Activated CD4-positive, alpha-beta T cell treated with anti-CD3 and anti-CD28 coated beads for 36 hours (primary cell): Measurements from ENCODE around the gene EEF2KMT. TPM values are rescaled to one million over a fixed set of nuclear protein-coding genes. Genes with fewer than 3 reads are reported as not detected.
"Not testable (repeated sequence)": the region's sequence is repeated elsewhere in the genome, so short reads cannot be mapped to it uniquely, and the experiment has no call there.

Source experiments
- ATAC-seq: fragments of 200-7000 bp; cut with Tn5 transposase; one replicate; pipeline ENCODE4 v1.10.0; 2021; ENCODE audit warnings: mild to moderate bottlenecking, moderate library complexity
- CTCF ChIA-PET: fragments of 350-600 bp; sonication (Branson Sonifier 250); formaldehyde crosslinking; loops from one replicate; lab custom pipeline; 2021; ENCODE audit warnings: antibody characterized with exemption; lab: Charles Lee
- POLR2A ChIA-PET: fragments of 350-600 bp; sonication (Branson Sonifier 250); formaldehyde crosslinking; loops from one replicate; lab custom pipeline; 2021; ENCODE audit warnings: antibody characterized with exemption, inconsistent platforms; lab: Charles Lee
- DNase-seq: peaks from one replicate; pipeline ENCODE4 v3.0.0-alpha.2; 2020
- H3K27ac Mint-ChIP-seq: one replicate; pipeline ENCODE4 v1.8.0; 2021; ENCODE audit warnings: mixed read lengths
- H3K27me3 Mint-ChIP-seq: one replicate; pipeline ENCODE4 v1.8.0; 2021; ENCODE audit warnings: mixed read lengths
- H3K36me3 Mint-ChIP-seq: one replicate; pipeline ENCODE4 v1.8.0; 2021; ENCODE audit warnings: low read depth, mixed read lengths
- H3K4me1 Mint-ChIP-seq: one replicate; pipeline ENCODE4 v1.8.0; 2021; ENCODE audit warnings: mixed read lengths
- H3K4me3 Mint-ChIP-seq: one replicate; pipeline ENCODE4 v1.8.0; 2021; ENCODE audit warnings: mild to moderate bottlenecking, moderate library complexity, mixed read lengths
- H3K9me3 Mint-ChIP-seq: one replicate; pipeline ENCODE4 v1.8.0; 2021; ENCODE audit warnings: low read depth, mixed read lengths
- intact Hi-C, 2 experiments: fragments of 100-400 bp; cut with DNase I in 1 of 2; cut with micrococcal nuclease in 1 of 2; formaldehyde crosslinking; loops; one replicate each; pipeline versions ENCODE4 v1.14.2 to v1.15.1; 2022 to 2024; cut with DNase I, micrococcal nuclease
- total RNA-seq, 2 experiments: library from RNA; stranded (reverse); gene quantifications; one replicate each; pipeline ENCODE4 v1.2.3, GENCODE V29; 2021

Gene EEF2KMT
- total RNA-seq, 2 experiments from 2014 or later: 12.2 TPM

GRCh38 chr16:5078626-5079025 is 19.0 kb downstream of the EEF2KMT start:
- Mint-ChIP-seq H3K36me3 (peaks cover 19% of the 10 kb centered on the region), H3K9me3 (no peaks in the 10 kb centered on the region), H3K27me3 (no peaks in the 10 kb centered on the region), H3K4me3 (no peak overlapping the region), H3K27ac (no peak overlapping the region), H3K4me1 (no peaks in the 10 kb centered on the region)
- CTCF ChIA-PET: no interaction called here
- POLR2A ChIA-PET: no interaction called here
- intact Hi-C loops: loop anchor here in 1 of 2 experiments (10.0 kb wide), 1 partner anchor 824 kb away; no protein-coding TSS in a partner anchor
- DNase-seq: no peak
- ATAC-seq: no peak

GRCh38 chr16:5077304-5077703 is 20.3 kb downstream of the EEF2KMT start:
- peaks cover 19% of the 10 kb centered on the region for H3K36me3 Mint-ChIP-seq
- ATAC-seq (no peak), DNase-seq (no peak)
- H3K4me1 Mint-ChIP-seq: peaks cover 11% of the 10 kb centered on the region
- ChIA-PET CTCF (no interaction called here), POLR2A (no interaction called here)
- H3K27me3 Mint-ChIP-seq: no peaks in the 10 kb centered on the region
- H3K9me3 Mint-ChIP-seq: no peaks in the 10 kb centered on the region
- intact Hi-C loops: loop anchor here in 1 of 2 experiments (10.0 kb wide), 1 partner anchor 823 kb away; no protein-coding TSS in a partner anchor
- no peak overlapping the region for H3K27ac Mint-ChIP-seq
- no peak overlapping the region for H3K4me3 Mint-ChIP-seq

GRCh38 chr16:5075637-5076036 is 22.0 kb downstream of the EEF2KMT start:
- no peak for DNase-seq
- no peaks in the 10 kb centered on the region for H3K9me3 Mint-ChIP-seq
- H3K4me1 Mint-ChIP-seq: peaks cover 20% of the 10 kb centered on the region
- ChIA-PET POLR2A (no interaction called here), CTCF (interaction anchor here (1.3 kb wide), 1 partner anchor 23 kb away, joined by 3 read pairs; no protein-coding TSS in a partner anchor)
- no peak overlapping the region for H3K27ac Mint-ChIP-seq
- intact Hi-C loops: loop anchor here in 1 of 2 experiments (10.0 kb wide), 1 partner anchor 821 kb away; no protein-coding TSS in a partner anchor
- no peaks in the 10 kb centered on the region for H3K27me3 Mint-ChIP-seq
- H3K4me3 Mint-ChIP-seq: no peak overlapping the region
- ATAC-seq: no peak
- H3K36me3 Mint-ChIP-seq: peaks cover 19% of the 10 kb centered on the region

- H3K4me1 Mint-ChIP-seq: peaks cover 21% of the 10 kb centered on the region
- intact Hi-C loops: loop anchor here in 1 of 2 experiments (10.0 kb wide), 1 partner anchor 819 kb away; no protein-coding TSS in a partner anchor
- H3K27me3 Mint-ChIP-seq, POLR2A ChIA-PET, ATAC-seq, DNase-seq, H3K4me3 Mint-ChIP-seq, H3K9me3 Mint-ChIP-seq, H3K27ac Mint-ChIP-seq: not testable (repeated sequence)
- H3K36me3 Mint-ChIP-seq: peaks cover 16% of the 10 kb centered on the region
- CTCF ChIA-PET: interaction anchor here (1.3 kb wide), 1 partner anchor 18 kb away, joined by 5 read pairs; no protein-coding TSS in a partner anchor
These were observed 23.8 kb downstream of the EEF2KMT start for GRCh38 chr16:5073771-5074170.

GRCh38 chr16:5073279-5073629 is 24.3 kb downstream of the EEF2KMT start:
- no peak for DNase-seq
- H3K4me1 Mint-ChIP-seq: peaks cover 21% of the 10 kb centered on the region
- H3K27ac Mint-ChIP-seq: peak overlapping the region; percentile 90
- H3K36me3 Mint-ChIP-seq: peaks cover 16% of the 10 kb centered on the region
- peak overlapping the region; percentile 90 for H3K4me3 Mint-ChIP-seq
- CTCF ChIA-PET: interaction anchor here (1.2 kb wide), 1 partner anchor 12 kb away, joined by 3 read pairs; no protein-coding TSS in a partner anchor
- no peaks in the 10 kb centered on the region for H3K27me3 Mint-ChIP-seq
- ATAC-seq: no peak
- POLR2A ChIA-PET: no interaction called here
- H3K9me3 Mint-ChIP-seq: no peaks in the 10 kb centered on the region
- intact Hi-C loops: loop anchor here in 1 of 2 experiments (10.0 kb wide), 1 partner anchor 818 kb away; no protein-coding TSS in a partner anchor

- DNase-seq (no peak), ATAC-seq (no peak)
- peaks cover 21% of the 10 kb centered on the region for H3K4me1 Mint-ChIP-seq
- peaks cover 16% of the 10 kb centered on the region for H3K36me3 Mint-ChIP-seq
- peak overlapping the region; percentile 90 for H3K27ac Mint-ChIP-seq
- H3K4me3 Mint-ChIP-seq: peak overlapping the region; percentile 90
- intact Hi-C loops: loop anchor here in 1 of 2 experiments (1.0 to 10.0 kb wide), 2 partner anchors 338 to 818 kb away; partner anchors contain the start of genes ANKS3 and DNAAF8
- ChIA-PET POLR2A (no interaction called here), CTCF (interaction anchor here (1.2 kb wide), 1 partner anchor 12 kb away, joined by 3 read pairs; no protein-coding TSS in a partner anchor)
- no peaks in the 10 kb centered on the region for H3K9me3 Mint-ChIP-seq
- H3K27me3 Mint-ChIP-seq: no peaks in the 10 kb centered on the region
These were observed 25.0 kb downstream of the EEF2KMT start for GRCh38 chr16:5072334-5073278.

GRCh38 chr16:5071681-5072333 is 25.8 kb downstream of the EEF2KMT start, which contains the start of gene ALG1:
TSS of gene ALG1 (plus strand) at chr16:5071843. CDS start at chr16:5071850, 7 bp downstream.
- H3K36me3 Mint-ChIP-seq: peaks cover 16% of the 10 kb centered on the region
- CTCF ChIA-PET: no interaction called here
- H3K9me3 Mint-ChIP-seq: no peaks in the 10 kb centered on the region
- POLR2A ChIA-PET: interaction anchor here (1.2 kb wide), 1 partner anchor 26 kb away, joined by 4 read pairs; no protein-coding TSS in a partner anchor
- peak; percentile 97 for ATAC-seq
- H3K27ac Mint-ChIP-seq: peak within 1 kb of the TSS; percentile 90
- H3K4me1 Mint-ChIP-seq: peaks cover 21% of the 10 kb centered on the region
- intact Hi-C loops: loop anchor here (1.0 to 10.0 kb wide), 6 partner anchors 25 to 817 kb away; partner anchors contain the start of genes NAGPA (in 2 of the 2), ANKS3 (in 1 of the 2), DNAAF8 (in 1 of the 2) and EEF2KMT (in 1 of the 2)
- peak; percentile 94 for DNase-seq
- H3K4me3 Mint-ChIP-seq: peak within 1 kb of the TSS; percentile 90
- H3K27me3 Mint-ChIP-seq: no peaks in the 10 kb centered on the region

- H3K4me1 Mint-ChIP-seq: peaks cover 21% of the 10 kb centered on the region
- no peaks in the 10 kb centered on the region for H3K27me3 Mint-ChIP-seq
- POLR2A ChIA-PET: interaction anchor here (1.2 kb wide), 1 partner anchor 27 kb away, joined by 4 read pairs; no protein-coding TSS in a partner anchor
- peak overlapping the region; percentile 90 for H3K4me3 Mint-ChIP-seq
- intact Hi-C loops: loop anchor here (1.0 to 10.0 kb wide), 5 partner anchors 26 to 817 kb away; partner anchors contain the start of genes NAGPA (in 2 of the 2), EEF2KMT (in 1 of the 2) and ROGDI (in 1 of the 2)
- no peak for DNase-seq
- H3K27ac Mint-ChIP-seq: peak overlapping the region; percentile 90
- ATAC-seq: no peak
- no peaks in the 10 kb centered on the region for H3K9me3 Mint-ChIP-seq
- peaks cover 16% of the 10 kb centered on the region for H3K36me3 Mint-ChIP-seq
- CTCF ChIA-PET: no interaction called here
These were observed 26.3 kb downstream of the EEF2KMT start for GRCh38 chr16:5071341-5071680.

- Mint-ChIP-seq H3K27me3 (no peaks in the 10 kb centered on the region), H3K4me3 (peak overlapping the region; percentile 90), H3K36me3 (peaks cover 13% of the 10 kb centered on the region), H3K4me1 (peaks cover 21% of the 10 kb centered on the region), H3K9me3 (no peaks in the 10 kb centered on the region), H3K27ac (peak overlapping the region; percentile 90)
- DNase-seq: no peak
- intact Hi-C loops: loop anchor here (1.0 to 10.0 kb wide), 5 partner anchors 27 to 816 kb away; partner anchors contain the start of genes NAGPA (in 2 of the 2), EEF2KMT (in 1 of the 2) and ROGDI (in 1 of the 2)
- ChIA-PET POLR2A (interaction anchor here (1.2 kb wide), 1 partner anchor 28 kb away, joined by 4 read pairs; no protein-coding TSS in a partner anchor), CTCF (interaction anchor here (1.0 kb wide), 1 partner anchor 14 kb away, joined by 5 read pairs; no protein-coding TSS in a partner anchor)
- no peak for ATAC-seq
These were observed 27.0 kb downstream of the EEF2KMT start for GRCh38 chr16:5070431-5071186.

GRCh38 chr16:5069854-5070253 is 27.7 kb downstream of the EEF2KMT start:
- Mint-ChIP-seq H3K4me1 (peaks cover 21% of the 10 kb centered on the region), H3K36me3 (peaks cover 7% of the 10 kb centered on the region), H3K27ac (no peak overlapping the region), H3K27me3 (no peaks in the 10 kb centered on the region), H3K4me3 (no peak overlapping the region), H3K9me3 (no peaks in the 10 kb centered on the region)
- no peak for DNase-seq
- ATAC-seq: no peak
- ChIA-PET POLR2A (no interaction called here), CTCF (interaction anchor here (1.3 kb wide), 1 partner anchor 99 kb away, joined by 3 read pairs; no protein-coding TSS in a partner anchor)
- intact Hi-C loops: loop anchor here (2.0 to 10.0 kb wide), 3 partner anchors 37 to 815 kb away; partner anchors contain the start of genes NAGPA (in 1 of the 2) and ROGDI (in 1 of the 2)
